Kidney (tissue), 14 donors: ENCODE results near the gene IGLL1. TPM values are rescaled to one million over a fixed set of nuclear protein-coding genes. Genes with fewer than 3 reads are reported as not detected.

Experiments
- DNase-seq, 5 donors: peaks; one replicate each; pipeline ENCODE4 v3.0.0-alpha.2; 2013 to 2020
- FAIRE-seq: peaks from 2 replicates; lab custom pipeline; 2012; peaks lifted over from hg19 to GRCh38; lab: Jason Lieb, UNC
- H3K27ac ChIP-seq, 2 donors: one replicate each; pipeline ENCODE4 v1.7.0; 2013; ENCODE audit warnings: low read depth in 2 of 2, low read length in 2 of 2, inconsistent platforms in 1 of 2
- H3K27me3 ChIP-seq: one replicate; pipeline ENCODE4 v1.7.1; 2013; ENCODE audit warnings: low read length, inconsistent platforms; ENCODE audit not compliant: control insufficient read depth, insufficient read depth
- H3K36me3 ChIP-seq, 3 donors: one replicate each; pipeline versions ENCODE4 v1.7.0 to v1.7.1; 2013; ENCODE audit warnings: low read length in 3 of 3, control low read depth in 1 of 3, inconsistent platforms in 1 of 3; ENCODE audit not compliant: insufficient read depth in 3 of 3, control insufficient read depth in 2 of 3
- H3K4me1 ChIP-seq, 3 donors: one replicate each; pipeline versions ENCODE4 v1.7.0 to v1.7.1; 2013; ENCODE audit warnings: low read length in 3 of 3, inconsistent platforms in 1 of 3, low read depth in 1 of 3; ENCODE audit not compliant: control insufficient read depth in 2 of 3, insufficient read depth in 2 of 3
- H3K4me3 ChIP-seq, 3 donors: one replicate each; pipeline versions ENCODE4 v1.7.0 to v1.8.1; 2013; ENCODE audit warnings: low read length in 3 of 3, control low read depth in 1 of 3, inconsistent platforms in 1 of 3
- H3K9ac ChIP-seq, 3 donors: one replicate each; pipeline versions ENCODE4 v1.7.0 to v1.7.1; 2013; ENCODE audit warnings: low read length in 3 of 3, control low read depth in 1 of 3, inconsistent platforms in 1 of 3
- H3K9me3 ChIP-seq, 3 donors: one replicate each; pipeline versions ENCODE4 v1.7.0 to v1.7.1; 2013; ENCODE audit warnings: low read length in 3 of 3, control low read depth in 1 of 3, inconsistent platforms in 1 of 3; ENCODE audit not compliant: control insufficient read depth in 2 of 3, insufficient read depth in 1 of 3
- CTCF ChIP-seq: IDR thresholded peaks from 3 replicates; pipeline ENCODE4 v1.5.1; 2012; ENCODE audit warnings: mild to moderate bottlenecking, moderate library complexity, borderline replicate concordance; ENCODE audit not compliant: insufficient read depth; ENCODE audit errors: extremely low read depth
- intact Hi-C: fragments of 100-400 bp; cut with DNase I; formaldehyde crosslinking; loops from one replicate; pipeline ENCODE4 v1.11.1; 2022
- polyA plus RNA-seq: library from polyadenylated mRNA; stranded (reverse); fragments of 350-450 nt; fragmentation: Illumina TruSeq; extraction: RNeasy Lipid Tissue Mini Kit (QIAGEN cat#74804); gene quantifications from one replicate; pipeline ENCODE4 v1.2.3, GENCODE V29; 2014; ENCODE audit warnings: low read depth, low replicate concordance; ENCODE audit not compliant: insufficient read depth
- total RNA-seq: library from RNA; stranded (reverse); fragmentation: NEBNext Ultra II Directional; extraction: Animal tissue kit (Norgen Biotek cat#: 25700); gene quantifications from one replicate; pipeline ENCODE4 v1.2.1, GENCODE V29; 2021
- donor health status: control.
- donor health status: control.
- donor health status: control.
- donor health status: control.
- donor health status: control.
- donor health status: DM: yes; HTN: yes; CAD: no.
- donor health status: Normal renal cell carcinoma (clear cell type).

IGLL1 gene
- total and polyA plus RNA-seq, 2 donors from 2014 or later: not detected

GRCh38 chr22:23523713-23524112 lies 56.4 kb downstream of the IGLL1 start:
- no peaks in the 10 kb centered on the region for H3K27me3 ChIP-seq
- peaks cover 0 to 8% (median 7%) of the 10 kb centered on the region in 3 donors for H3K4me1 ChIP-seq
- no peak for FAIRE-seq
- H3K9ac ChIP-seq: no peak overlapping the region
- DNase-seq: peak in 3 of 5 donors; percentile 25 to 67 (median 54)
- no peak overlapping the region for H3K4me3 ChIP-seq
- intact Hi-C loops: no loop called here
- no peak for TF ChIP-seq CTCF
- H3K27ac ChIP-seq: no peak overlapping the region
- H3K36me3 ChIP-seq: no peaks in the 10 kb centered on the region
- H3K9me3 ChIP-seq: no peaks in the 10 kb centered on the region

Other genes starting within 250 kb of the IGLL1 start
- gene DRICH1, start 52.0 kb upstream of the IGLL1 start, total RNA-seq: 1.1 TPM
- gene DRICH1, start 52.0 kb upstream of the IGLL1 start, polyA plus RNA-seq: 1.3 TPM
- gene RGL4, start 110.7 kb upstream of the IGLL1 start, total RNA-seq: 0.60 TPM
- gene RGL4, start 110.7 kb upstream of the IGLL1 start, polyA plus RNA-seq: 0.80 TPM
- gene ZNF70, start 170.8 kb upstream of the IGLL1 start, total RNA-seq: 6.6 TPM
- 1.1 TPM for gene ZNF70, start 170.8 kb upstream of the IGLL1 start, polyA plus RNA-seq
- 1.0 TPM for gene VPREB3, start 174.1 kb upstream of the IGLL1 start, total RNA-seq
- 1.3 TPM for gene VPREB3, start 174.1 kb upstream of the IGLL1 start, polyA plus RNA-seq
- gene C22orf15, start 182.7 kb upstream of the IGLL1 start, total RNA-seq: not detected
- gene C22orf15, start 182.7 kb upstream of the IGLL1 start, polyA plus RNA-seq: not detected
- 190 TPM for gene CHCHD10, start 187.7 kb upstream of the IGLL1 start, total RNA-seq
- gene CHCHD10, start 187.7 kb upstream of the IGLL1 start, polyA plus RNA-seq: 1,445 TPM
- gene MMP11, start 192.6 kb upstream of the IGLL1 start, total RNA-seq: 4.4 TPM
- gene MMP11, start 192.6 kb upstream of the IGLL1 start, polyA plus RNA-seq: 2.7 TPM
- gene SMARCB1, start 206.7 kb upstream of the IGLL1 start, total RNA-seq: 79.0 TPM
- 68.7 TPM for gene SMARCB1, start 206.7 kb upstream of the IGLL1 start, polyA plus RNA-seq